ENCODE results near the gene BACH2. TPM values are rescaled to one million over a fixed set of nuclear protein-coding genes. Genes with fewer than 3 reads are reported as not detected.

Gene BACH2
- polyA plus RNA-seq, 1 experiment, result 2.2 TPM

DNA sequence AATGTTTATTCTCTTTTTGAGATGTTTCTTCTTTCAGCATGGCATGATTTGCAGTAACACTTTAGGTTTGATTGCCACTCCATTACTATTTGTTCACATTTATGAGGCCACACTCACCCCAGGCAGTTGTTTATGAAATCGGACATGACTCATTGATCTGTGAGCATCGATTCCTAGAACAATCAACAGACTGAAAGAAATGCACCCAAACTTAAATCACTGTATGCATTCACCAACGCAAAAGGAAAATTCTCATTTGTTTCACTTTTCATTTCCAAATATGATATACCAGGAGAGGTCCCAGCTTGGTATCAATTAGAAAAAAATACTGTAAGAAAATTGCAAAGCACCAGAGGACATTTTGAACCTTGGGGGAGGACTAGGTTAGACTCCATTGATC, 407.8 kb downstream of the BACH2 start:
- CTCF ChIA-PET, result interaction anchor here (1.1 kb wide), 1 partner anchor 505 kb away, joined by 3 read pairs; no protein-coding TSS in a partner anchor
- no peak overlapping the region for H3K4me3 ChIP-seq (ENCODE audit: low read depth, low read length)

DNA sequence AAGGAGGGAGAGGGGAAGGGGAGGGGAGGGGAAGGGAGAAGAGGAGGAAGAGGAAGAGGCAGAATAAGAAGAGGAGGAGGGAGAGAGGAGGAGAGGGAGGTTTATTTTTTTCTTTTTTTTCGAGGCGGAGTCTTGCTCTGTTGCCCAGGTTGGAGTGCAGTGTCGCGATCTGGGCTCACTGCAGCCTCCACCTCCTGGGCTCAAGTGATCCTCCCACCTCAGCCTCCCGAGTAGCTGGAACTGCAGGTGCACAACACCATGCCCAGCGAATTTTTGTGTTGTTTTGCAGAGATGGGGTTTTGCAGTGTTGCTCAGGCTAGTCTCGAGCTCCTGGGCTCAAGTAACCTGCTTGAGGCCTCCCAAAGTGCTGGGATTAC, 408.5 kb downstream of the BACH2 start:
- H3K27me3 ChIP-seq (ENCODE audit: control insufficient read depth, insufficient read depth, low read length), result peaks cover 14% of the 10 kb centered on the region
- TF ChIP-seq, protein P1, sequence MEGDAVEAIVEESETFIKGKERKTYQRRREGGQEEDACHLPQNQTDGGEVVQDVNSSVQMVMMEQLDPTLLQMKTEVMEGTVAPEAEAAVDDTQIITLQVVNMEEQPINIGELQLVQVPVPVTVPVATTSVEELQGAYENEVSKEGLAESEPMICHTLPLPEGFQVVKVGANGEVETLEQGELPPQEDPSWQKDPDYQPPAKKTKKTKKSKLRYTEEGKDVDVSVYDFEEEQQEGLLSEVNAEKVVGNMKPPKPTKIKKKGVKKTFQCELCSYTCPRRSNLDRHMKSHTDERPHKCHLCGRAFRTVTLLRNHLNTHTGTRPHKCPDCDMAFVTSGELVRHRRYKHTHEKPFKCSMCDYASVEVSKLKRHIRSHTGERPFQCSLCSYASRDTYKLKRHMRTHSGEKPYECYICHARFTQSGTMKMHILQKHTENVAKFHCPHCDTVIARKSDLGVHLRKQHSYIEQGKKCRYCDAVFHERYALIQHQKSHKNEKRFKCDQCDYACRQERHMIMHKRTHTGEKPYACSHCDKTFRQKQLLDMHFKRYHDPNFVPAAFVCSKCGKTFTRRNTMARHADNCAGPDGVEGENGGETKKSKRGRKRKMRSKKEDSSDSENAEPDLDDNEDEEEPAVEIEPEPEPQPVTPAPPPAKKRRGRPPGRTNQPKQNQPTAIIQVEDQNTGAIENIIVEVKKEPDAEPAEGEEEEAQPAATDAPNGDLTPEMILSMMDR (IDR thresholded peaks at IDR 0.05; ENCODE audit: low read depth, low read length), result no peak
- ChIA-PET POLR2A (no interaction called here), CTCF (interaction anchor here (1.1 kb wide), 1 partner anchor 505 kb away, joined by 3 read pairs; no protein-coding TSS in a partner anchor)
- DNase-seq (ENCODE audit: low read depth, low spot score), result no peak
- no peak overlapping the region for H3K27ac ChIP-seq (ENCODE audit: low read depth, low read length)
- H3K4me3 ChIP-seq (ENCODE audit: low read depth, low read length), result no peak overlapping the region
- H3K9me3 ChIP-seq (ENCODE audit: control insufficient read depth, insufficient read depth, low read length), result peaks cover 16% of the 10 kb centered on the region; the same call in 1 of the 2 replicates

More for the DNA sequence above, 407.8 kb downstream of the BACH2 start:
- POLR2A ChIA-PET, result no interaction called here
- Histone ChIP-seq H3K9me3 (ENCODE audit: control insufficient read depth, insufficient read depth, low read length) (peaks cover 16% of the 10 kb centered on the region; the same call in 1 of the 2 replicates), H3K27ac (ENCODE audit: low read depth, low read length) (no peak overlapping the region), H3K27me3 (ENCODE audit: control insufficient read depth, insufficient read depth, low read length) (peaks cover 14% of the 10 kb centered on the region)
- TF ChIP-seq, protein P1 (IDR thresholded peaks at IDR 0.05; ENCODE audit: low read depth, low read length), result no peak
- DNase-seq (ENCODE audit: low read depth, low spot score), result no peak

DNA sequence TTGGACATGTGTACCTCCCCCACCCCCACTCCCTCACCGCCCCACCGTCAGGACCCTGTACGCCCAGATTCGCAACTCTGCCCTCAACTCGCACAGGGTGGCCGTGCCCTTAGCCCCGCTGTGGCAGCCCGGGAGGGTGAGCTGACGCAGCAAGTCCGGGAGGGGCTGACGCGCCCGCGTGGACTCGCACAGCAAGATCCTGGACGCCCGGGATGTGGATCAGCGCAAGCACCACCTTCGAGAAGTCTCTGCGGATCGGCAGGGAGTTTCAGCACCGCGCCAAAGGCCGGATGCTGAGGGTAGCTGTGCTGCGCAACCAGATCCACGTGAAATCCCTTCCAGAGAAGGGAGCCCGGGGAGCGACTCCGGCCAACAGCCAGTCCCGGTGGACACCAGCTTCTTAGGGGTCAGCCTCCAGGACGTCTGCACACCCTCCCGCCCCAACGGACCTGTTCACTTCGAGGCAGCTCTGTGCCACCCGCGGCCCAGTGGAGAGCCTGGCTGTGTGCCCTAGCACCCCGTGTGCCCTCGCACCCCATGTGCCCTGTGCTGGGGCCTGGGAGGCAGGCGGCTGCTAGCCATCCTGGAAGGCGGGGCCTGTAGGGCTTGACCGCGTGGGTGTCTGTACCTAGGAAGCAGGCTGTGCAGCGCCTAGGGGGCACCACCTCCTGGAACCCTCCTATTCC, 409.0 kb downstream of the BACH2 start:
- Histone ChIP-seq H3K27ac (ENCODE audit: low read depth, low read length) (no peak overlapping the region), H3K27me3 (ENCODE audit: control insufficient read depth, insufficient read depth, low read length) (peaks cover 14% of the 10 kb centered on the region), H3K9me3 (ENCODE audit: control insufficient read depth, insufficient read depth, low read length) (peaks cover 16% of the 10 kb centered on the region; the same call in 1 of the 2 replicates), H3K4me3 (ENCODE audit: low read depth, low read length) (no peak overlapping the region)
- no peak for DNase-seq (ENCODE audit: low read depth, low spot score)
- ChIA-PET CTCF (no interaction called here), POLR2A (no interaction called here)
- TF ChIP-seq, protein P1 (IDR thresholded peaks at IDR 0.05; ENCODE audit: low read depth, low read length), result no peak

DNA sequence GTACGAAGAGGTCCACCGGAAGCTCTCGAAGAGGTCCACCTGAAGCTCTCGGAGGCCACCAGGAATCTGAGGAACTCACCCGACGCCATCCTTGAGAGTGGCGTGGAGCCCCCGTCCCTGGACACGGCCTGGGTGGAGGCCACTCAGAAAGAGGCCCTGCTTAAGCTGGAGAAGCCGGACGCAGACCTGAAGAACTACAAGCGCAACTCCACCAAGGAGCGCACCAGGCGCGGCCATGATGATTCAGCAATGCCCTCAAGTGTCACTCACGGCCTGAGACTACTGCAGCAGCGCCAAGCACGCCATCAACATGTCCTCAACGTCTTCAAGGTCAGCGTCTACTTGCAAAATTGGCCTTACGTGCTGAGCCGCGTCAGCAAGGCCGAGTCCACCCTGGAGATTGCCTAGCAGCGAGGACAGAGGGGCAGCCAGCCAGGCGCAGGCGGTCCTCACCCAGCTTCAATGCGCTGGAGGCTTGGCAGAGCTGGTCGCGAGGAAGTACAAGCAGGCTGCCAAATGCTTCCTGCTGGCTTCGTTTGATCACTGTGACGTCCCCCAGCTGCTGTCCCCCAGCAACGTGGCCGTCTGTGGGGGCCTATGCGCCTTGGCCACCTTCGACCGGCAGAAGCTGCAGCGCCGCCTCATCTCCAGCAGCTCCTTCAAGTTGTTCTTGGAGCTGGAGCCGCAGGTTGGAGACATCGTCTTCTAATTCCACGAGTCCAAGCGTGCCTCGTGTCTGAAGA, 410.1 kb downstream of the BACH2 start:
- CTCF ChIA-PET, result interaction anchor here (0.6 kb wide), 1 partner anchor 517 kb away, joined by 3 read pairs; no protein-coding TSS in a partner anchor
- no peak overlapping the region for H3K27ac ChIP-seq (ENCODE audit: low read depth, low read length)
- H3K9me3 ChIP-seq (ENCODE audit: control insufficient read depth, insufficient read depth, low read length), result peaks cover 16% of the 10 kb centered on the region; the same call in 1 of the 2 replicates
- POLR2A ChIA-PET, result no interaction called here
- H3K4me3 ChIP-seq (ENCODE audit: low read depth, low read length), result no peak overlapping the region
- no peak for DNase-seq (ENCODE audit: low read depth, low spot score)
- TF ChIP-seq, protein P1 (IDR thresholded peaks at IDR 0.05; ENCODE audit: low read depth, low read length), result no peak
- peaks cover 11% of the 10 kb centered on the region for H3K27me3 ChIP-seq (ENCODE audit: control insufficient read depth, insufficient read depth, low read length)

Small RNAs within 50 kb of the gene (small RNA-seq; reads per million reads assigned to genes)
- gene MIR4464 (ENCODE audit: insufficient read length, low read depth), result not detected
- gene RF00019 (ENCODE audit: insufficient read length, low read depth), result not detected
- not detected for gene RN7SKP110 (ENCODE audit: insufficient read length, low read depth)

All from AG04450 (cell line).